ACC112 (cell line): Measurements from ENCODE around the gene OXT.
"Not testable (repeated sequence)": the region's sequence is repeated elsewhere in the genome, so short reads cannot be mapped to it uniquely, and the experiment has no call there.

Source experiments
- H2AFZ ChIP-seq: fragments of 200-600 bp; sonication (generic); one replicate; pipeline ENCODE4 v1.6.0; 2017; ENCODE audit warnings: antibody characterized with exemption, low read length; ENCODE audit not compliant: unreplicated experiment
- H3K27ac ChIP-seq: fragments of 200-600 bp; sonication (generic); 2 replicates; pipeline ENCODE4 v1.5.1; 2014; ENCODE audit warnings: low read depth, mild to moderate bottlenecking, antibody characterized with exemption, low read length, moderate library complexity
- H3K27me3 ChIP-seq: fragments of 200-600 bp; sonication (generic); 2 replicates; pipeline ENCODE4 v1.6.1; 2014; ENCODE audit warnings: mild to moderate bottlenecking, antibody characterized with exemption, low read length, moderate library complexity, mixed read lengths; ENCODE audit not compliant: insufficient read depth
- H3K36me3 ChIP-seq: fragments of 200-600 bp; sonication (generic); 2 replicates; pipeline ENCODE4 v1.6.1; 2016; ENCODE audit warnings: mild to moderate bottlenecking, antibody characterized with exemption, low read length, moderate library complexity, mixed read lengths; ENCODE audit not compliant: insufficient read depth
- H3K4me1 ChIP-seq: fragments of 200-600 bp; sonication (generic); one replicate; pipeline ENCODE4 v1.6.1; 2016; ENCODE audit warnings: low read length, mixed read lengths; ENCODE audit not compliant: insufficient read depth, unreplicated experiment, control insufficient read depth
- H3K4me3 ChIP-seq: fragments of 200-600 bp; sonication (generic); 2 replicates; pipeline ENCODE4 v1.5.1; 2014; ENCODE audit warnings: mild to moderate bottlenecking, low read depth, low read length
- H3K79me2 ChIP-seq: fragments of 200-600 bp; sonication (generic); one replicate; pipeline ENCODE4 v1.6.0; 2016; ENCODE audit warnings: low read length; ENCODE audit not compliant: control insufficient read depth, unreplicated experiment, insufficient read depth

The OXT gene

GRCh38 chr20:3051385-3052019 is 19.9 kb upstream of the OXT start:
- H3K36me3 ChIP-seq = peaks cover 5% of the 10 kb centered on the region; the same call in 1 of the 2 replicates
- no peak overlapping the region for H3K4me3 ChIP-seq
- H3K79me2 ChIP-seq = peaks cover 9% of the 10 kb centered on the region
- H2AFZ ChIP-seq = no peak overlapping the region
- no peaks in the 10 kb centered on the region for H3K4me1 ChIP-seq
- no peaks in the 10 kb centered on the region for H3K27me3 ChIP-seq
- no peak overlapping the region for H3K27ac ChIP-seq

GRCh38 chr20:3059489-3059888 is 11.9 kb upstream of the OXT start:
- Histone ChIP-seq H3K36me3 (no peaks in the 10 kb centered on the region), H3K27me3 (no peaks in the 10 kb centered on the region), H3K79me2 (no peaks in the 10 kb centered on the region), H3K27ac (no peak overlapping the region), H3K4me1 (no peaks in the 10 kb centered on the region), H3K4me3 (no peak overlapping the region), H2AFZ (no peak overlapping the region)

GRCh38 chr20:3064119-3064518 is 7.3 kb upstream of the OXT start:
- H3K36me3 ChIP-seq, H3K79me2 ChIP-seq, H3K27ac ChIP-seq, H3K27me3 ChIP-seq, H2AFZ ChIP-seq, H3K4me3 ChIP-seq: not testable (repeated sequence)
- peaks cover 10% of the 10 kb centered on the region for H3K4me1 ChIP-seq

DNA sequence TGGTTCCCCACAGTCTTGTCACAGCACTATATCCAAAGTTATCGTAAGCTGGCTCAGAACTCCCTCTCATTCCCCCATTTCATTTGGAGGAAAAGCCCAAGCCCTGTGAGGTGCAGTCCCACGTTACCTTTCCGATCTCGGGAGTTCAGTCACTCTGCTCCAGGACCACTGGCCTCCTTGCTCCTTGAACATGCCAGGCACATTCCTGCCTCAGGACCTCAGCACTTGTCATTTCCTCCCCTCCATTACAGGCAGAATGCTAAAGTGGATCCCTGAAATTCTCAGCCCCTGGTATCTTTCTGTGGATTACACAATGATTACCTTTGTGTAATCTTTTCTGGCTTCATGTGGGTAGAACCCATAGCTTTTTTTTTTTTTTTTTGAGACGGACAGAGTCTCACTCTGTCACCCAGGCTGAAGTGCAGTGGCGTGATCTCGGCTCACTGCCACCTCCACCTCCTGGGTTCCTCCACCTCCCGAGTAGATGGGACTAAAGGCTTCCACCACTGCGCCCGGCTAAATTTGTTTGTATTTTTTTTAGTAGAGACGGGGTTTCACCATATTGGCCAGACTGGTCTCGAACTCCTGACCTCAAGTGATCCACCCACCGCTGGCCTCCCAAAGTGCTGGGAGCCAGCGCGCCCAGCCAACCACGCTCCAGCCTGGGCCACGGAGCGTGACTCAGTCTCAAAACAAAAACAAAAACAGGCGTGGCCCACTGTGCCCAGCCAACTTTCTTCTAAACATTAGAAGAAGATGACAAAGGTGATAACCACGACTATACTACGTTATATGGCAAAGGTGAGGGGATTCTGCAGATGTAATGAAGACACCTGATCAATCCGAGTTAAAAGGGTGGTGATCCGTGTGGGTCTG is 4.0 kb upstream of the OXT start:
- H3K4me1 ChIP-seq = peaks cover 10% of the 10 kb centered on the region
- no peaks in the 10 kb centered on the region for H3K79me2 ChIP-seq
- H3K27me3 ChIP-seq = peaks cover 19% of the 10 kb centered on the region
- H3K4me3 ChIP-seq = no peak overlapping the region
- H3K27ac ChIP-seq = no peak overlapping the region
- no peak overlapping the region for H2AFZ ChIP-seq
- no peaks in the 10 kb centered on the region for H3K36me3 ChIP-seq

DNA sequence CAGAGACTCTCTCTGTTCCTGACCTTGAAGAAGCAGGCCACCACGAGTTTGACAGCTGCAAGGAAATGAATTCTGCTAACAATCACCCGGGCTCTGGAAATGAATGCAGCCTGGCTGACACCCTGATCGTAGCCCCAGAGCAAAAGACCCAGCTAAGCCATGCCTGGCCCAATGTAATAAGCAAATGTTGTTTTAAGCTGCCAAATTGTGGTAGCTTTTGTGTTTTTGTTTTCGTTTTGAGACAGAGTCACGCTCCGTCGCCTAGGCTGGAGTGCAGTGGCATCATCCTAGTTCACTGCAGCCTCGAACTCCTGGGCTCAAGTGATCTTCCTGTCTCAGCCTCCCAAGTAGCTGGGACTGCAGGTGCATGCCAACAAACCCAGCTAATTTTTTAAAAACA is 3.3 kb upstream of the OXT start:
- Histone ChIP-seq H3K27ac (no peak overlapping the region), H3K36me3 (no peaks in the 10 kb centered on the region), H2AFZ (no peak overlapping the region), H3K27me3 (peaks cover 25% of the 10 kb centered on the region), H3K4me1 (peaks cover 10% of the 10 kb centered on the region), H3K4me3 (no peak overlapping the region), H3K79me2 (no peaks in the 10 kb centered on the region)

- Histone ChIP-seq H3K4me1 (peaks cover 10% of the 10 kb centered on the region), H3K4me3 (no peak overlapping the region), H3K79me2 (no peaks in the 10 kb centered on the region), H3K27ac (no peak overlapping the region), H2AFZ (no peak overlapping the region), H3K27me3 (peaks cover 25% of the 10 kb centered on the region), H3K36me3 (no peaks in the 10 kb centered on the region)
Observed at GRCh38 chr20:3068986-3069900, 2.2 kb upstream of the OXT start.

DNA sequence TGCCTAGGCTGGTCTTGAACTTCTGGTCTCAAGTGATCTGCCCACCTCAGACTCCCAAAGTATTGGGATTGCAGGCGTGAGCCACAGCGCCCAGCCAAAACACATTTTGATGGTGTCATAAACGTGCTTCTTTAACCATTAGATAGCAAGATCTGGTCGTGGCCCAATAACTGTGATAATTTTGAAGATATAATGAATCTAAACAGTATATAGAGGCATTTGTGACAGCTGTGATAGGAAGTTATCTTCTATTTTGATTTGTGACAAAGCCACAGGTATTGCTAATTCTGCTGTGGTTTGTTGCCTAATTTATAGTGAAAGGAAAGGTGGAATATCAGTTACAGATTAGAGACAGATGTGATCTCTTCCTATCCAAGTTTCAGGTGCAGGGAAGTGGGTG is 695 bp upstream of the OXT start:
- no peak overlapping the region for H2AFZ ChIP-seq
- no peak overlapping the region for H3K4me3 ChIP-seq
- no peaks in the 10 kb centered on the region for H3K36me3 ChIP-seq
- no peak overlapping the region for H3K27ac ChIP-seq
- H3K27me3 ChIP-seq = peaks cover 25% of the 10 kb centered on the region
- no peaks in the 10 kb centered on the region for H3K79me2 ChIP-seq
- peaks cover 10% of the 10 kb centered on the region for H3K4me1 ChIP-seq

- no peaks in the 10 kb centered on the region for H3K79me2 ChIP-seq
- no peak overlapping the region for H3K27ac ChIP-seq
- H3K4me1 ChIP-seq = peaks cover 6% of the 10 kb centered on the region
- H3K36me3 ChIP-seq = no peaks in the 10 kb centered on the region
- H3K4me3 ChIP-seq = no peak overlapping the region
- no peak overlapping the region for H2AFZ ChIP-seq
- peaks cover 25% of the 10 kb centered on the region for H3K27me3 ChIP-seq
Observed at GRCh38 chr20:3071266-3071609, 182 bp upstream of the OXT start.

DNA sequence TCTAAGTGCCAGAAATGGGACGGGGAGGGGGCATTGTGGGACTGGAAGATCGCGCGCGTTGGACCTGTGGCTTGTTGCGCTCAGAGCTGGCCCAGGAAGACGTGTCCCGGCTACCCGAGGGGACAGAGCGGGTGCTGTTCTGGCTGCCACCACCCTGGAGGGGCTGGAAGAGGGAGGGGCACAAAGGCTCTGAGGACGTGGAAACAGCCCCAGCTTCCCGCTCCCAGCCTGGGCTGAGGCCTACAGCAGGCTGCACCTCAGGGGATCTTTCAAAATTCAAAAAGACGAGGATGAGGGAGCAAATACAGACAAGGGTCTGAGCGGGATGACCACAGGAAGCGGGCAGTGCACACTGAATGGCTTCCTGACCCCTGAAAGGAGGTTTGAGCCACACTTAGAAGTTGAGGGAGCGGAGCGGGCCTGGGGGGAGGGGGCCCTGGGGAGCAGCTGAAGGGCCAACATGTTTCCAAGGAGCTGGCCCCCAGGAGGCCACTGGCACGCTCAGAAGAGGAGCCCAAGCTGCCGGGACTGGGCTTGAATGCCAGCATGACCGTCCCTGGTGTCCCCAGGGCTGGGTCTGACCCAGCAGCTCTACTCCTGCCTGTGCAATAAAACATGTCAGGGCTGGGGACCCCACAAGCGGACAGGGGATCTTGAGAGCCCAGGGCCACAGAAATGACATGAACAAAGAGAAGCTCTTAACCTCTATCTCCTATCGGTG is 1.3 kb downstream of the OXT start:
- H3K79me2 ChIP-seq = no peaks in the 10 kb centered on the region
- H2AFZ ChIP-seq = no peak overlapping the region
- H3K27ac ChIP-seq = no peak overlapping the region
- H3K36me3 ChIP-seq = no peaks in the 10 kb centered on the region
- no peak overlapping the region for H3K4me3 ChIP-seq
- no peaks in the 10 kb centered on the region for H3K4me1 ChIP-seq
- H3K27me3 ChIP-seq = peaks cover 28% of the 10 kb centered on the region

GRCh38 chr20:3073251-3073643 is 1.8 kb downstream of the OXT start:
- not testable (repeated sequence) for H3K36me3 ChIP-seq, H3K79me2 ChIP-seq, H3K4me3 ChIP-seq, H3K27ac ChIP-seq, H2AFZ ChIP-seq, H3K4me1 ChIP-seq
- peaks cover 34% of the 10 kb centered on the region for H3K27me3 ChIP-seq
